ENCODE measurements around the gene RNF208. TPM values are rescaled to one million over a fixed set of nuclear protein-coding genes. Genes with fewer than 3 reads are reported as not detected.

The RNF208 gene
- total RNA-seq, 2 donors from 2014 or later, result 0.78 to 14.5 TPM

DNA sequence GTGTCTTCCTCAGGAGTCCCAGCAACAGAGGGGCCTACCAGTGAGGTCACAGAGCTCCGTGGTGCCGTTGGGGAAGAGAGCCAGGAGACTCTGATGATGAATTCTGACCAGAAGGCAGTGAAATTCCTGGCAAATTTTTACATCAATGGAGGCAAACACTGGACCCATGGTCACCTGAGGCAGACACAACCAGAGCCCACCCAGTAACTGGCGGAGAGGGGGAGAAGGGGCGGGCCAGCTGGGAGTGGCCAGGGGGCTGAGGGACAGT lies 29.1 kb upstream of the RNF208 start, which contains the start of gene STPG3:
STPG3 (plus strand) TSS at position 93 of the 268 bp plus-strand sequence; CDS start at position 94, 1 bp downstream.
- Histone ChIP-seq H3K4me3 (no peak within 1 kb of the TSS), H3K9me3 (no peaks in the 10 kb centered on the region), H3K4me1 (peaks cover 41% of the 10 kb centered on the region), H3K27ac (peak within 1 kb of the TSS in 2 of 4 donors; percentile 18 to 45), H3K36me3 (replicated peaks in 1 of 2; ENCODE audit: insufficient read depth in 1 of 2, low read depth in 2 of 2) (no peaks in the 10 kb centered on the region), H3K27me3 (no peaks in the 10 kb centered on the region)
- no peak for TF ChIP-seq POLR2A (IDR thresholded peaks at IDR 0.05)
- intact Hi-C loops (cut with DNase I), result no loop called here
- DNase-seq (no peak), ATAC-seq (no peak)
- WGBS, 2 donors, result 74 to 83% methylated on average over 4 of the region's 4 CpGs

DNA sequence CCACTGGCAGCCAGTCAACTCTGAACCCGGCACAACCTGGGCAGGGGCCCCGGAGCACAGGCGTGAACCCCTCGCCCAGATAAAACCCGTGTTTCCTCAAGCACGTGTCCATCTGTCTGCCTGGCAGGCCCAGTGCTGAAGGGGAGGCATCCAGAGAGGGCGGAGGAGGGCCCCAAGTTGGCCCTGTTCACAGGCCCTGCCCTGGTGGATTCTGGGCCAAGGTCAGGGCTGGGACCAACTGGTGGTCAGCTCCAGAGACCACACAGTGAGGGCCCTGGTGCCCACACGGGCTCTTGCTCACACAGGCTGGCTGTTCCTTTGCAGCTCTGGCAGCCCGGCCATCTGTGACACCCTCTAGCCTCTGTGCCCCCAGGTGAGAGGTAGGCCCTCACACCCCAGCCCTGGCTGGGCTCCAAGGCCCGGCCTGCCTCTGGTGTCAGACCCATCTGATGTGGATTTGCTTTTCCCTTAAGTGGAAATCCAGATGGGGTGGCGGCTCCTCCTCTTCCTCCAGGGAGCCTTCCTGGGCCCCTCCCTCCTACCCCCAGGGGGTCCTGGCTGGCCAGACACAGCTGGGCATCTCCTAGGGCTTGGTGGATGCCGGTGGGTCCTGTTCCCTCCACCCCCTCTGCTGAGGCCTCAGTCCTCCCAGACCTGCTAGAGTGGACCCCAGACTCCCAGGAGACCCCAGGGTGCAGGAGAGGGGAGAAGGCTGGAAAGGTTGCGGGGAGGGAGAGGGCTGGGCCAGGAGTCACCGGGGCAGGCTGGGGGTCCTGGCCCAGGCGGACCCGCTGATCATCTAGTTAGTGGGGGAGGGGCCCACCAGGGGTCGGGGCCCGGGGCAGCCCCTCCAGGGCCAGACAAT lies 28.5 kb upstream of the RNF208 start:
- peak overlapping the region in 2 of 4 donors; percentile 18 to 45 for H3K27ac ChIP-seq
- H3K4me3 ChIP-seq, result no peak overlapping the region
- TF ChIP-seq, protein P1, sequence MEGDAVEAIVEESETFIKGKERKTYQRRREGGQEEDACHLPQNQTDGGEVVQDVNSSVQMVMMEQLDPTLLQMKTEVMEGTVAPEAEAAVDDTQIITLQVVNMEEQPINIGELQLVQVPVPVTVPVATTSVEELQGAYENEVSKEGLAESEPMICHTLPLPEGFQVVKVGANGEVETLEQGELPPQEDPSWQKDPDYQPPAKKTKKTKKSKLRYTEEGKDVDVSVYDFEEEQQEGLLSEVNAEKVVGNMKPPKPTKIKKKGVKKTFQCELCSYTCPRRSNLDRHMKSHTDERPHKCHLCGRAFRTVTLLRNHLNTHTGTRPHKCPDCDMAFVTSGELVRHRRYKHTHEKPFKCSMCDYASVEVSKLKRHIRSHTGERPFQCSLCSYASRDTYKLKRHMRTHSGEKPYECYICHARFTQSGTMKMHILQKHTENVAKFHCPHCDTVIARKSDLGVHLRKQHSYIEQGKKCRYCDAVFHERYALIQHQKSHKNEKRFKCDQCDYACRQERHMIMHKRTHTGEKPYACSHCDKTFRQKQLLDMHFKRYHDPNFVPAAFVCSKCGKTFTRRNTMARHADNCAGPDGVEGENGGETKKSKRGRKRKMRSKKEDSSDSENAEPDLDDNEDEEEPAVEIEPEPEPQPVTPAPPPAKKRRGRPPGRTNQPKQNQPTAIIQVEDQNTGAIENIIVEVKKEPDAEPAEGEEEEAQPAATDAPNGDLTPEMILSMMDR (IDR thresholded peaks at IDR 0.05), result no peak
- no peak for TF ChIP-seq POLR2A (IDR thresholded peaks at IDR 0.05)
- ATAC-seq (no peak), DNase-seq (peak in 2 of 4 donors; percentile 47 to 54)
- WGBS, 2 donors, result 54 to 63% methylated on average over 7 to 16 of the region's 18 CpGs
- no peaks in the 10 kb centered on the region for H3K27me3 ChIP-seq
- peaks cover 37% of the 10 kb centered on the region for H3K4me1 ChIP-seq
- intact Hi-C loops (cut with DNase I), result no loop called here
- H3K9me3 ChIP-seq, result no peaks in the 10 kb centered on the region
- H3K36me3 ChIP-seq (replicated peaks in 1 of 2; ENCODE audit: insufficient read depth in 1 of 2, low read depth in 2 of 2), result no peaks in the 10 kb centered on the region

DNA sequence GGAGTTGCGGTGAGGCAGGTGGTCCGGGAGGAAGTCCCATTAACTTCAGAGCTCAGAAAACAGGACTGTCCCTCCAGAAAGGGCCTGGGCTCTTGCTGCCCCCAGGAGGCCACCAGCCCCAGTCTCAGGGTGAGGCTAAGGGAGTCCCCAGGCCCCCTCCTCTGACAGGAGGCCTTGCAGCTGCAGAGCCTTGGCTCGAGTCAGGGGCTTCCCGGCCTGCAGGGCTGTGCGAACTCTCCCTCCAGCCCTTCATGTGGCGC lies 25.8 kb upstream of the RNF208 start:
- Histone ChIP-seq H3K36me3 (replicated peaks in 1 of 2; ENCODE audit: insufficient read depth in 1 of 2, low read depth in 2 of 2) (no peaks in the 10 kb centered on the region), H3K4me1 (peaks cover 38% of the 10 kb centered on the region), H3K9me3 (no peaks in the 10 kb centered on the region), H3K4me3 (no peak overlapping the region), H3K27ac (no peak overlapping the region), H3K27me3 (no peaks in the 10 kb centered on the region)
- ATAC-seq (no peak), DNase-seq (no peak)
- 91 to 94% methylated on average over 6 of the region's 6 CpGs for WGBS, 2 donors
- intact Hi-C loops (cut with DNase I), result no loop called here
- TF ChIP-seq POLR2A (IDR thresholded peaks at IDR 0.05), result no peak
- TF ChIP-seq, protein P1 (IDR thresholded peaks at IDR 0.05), result no peak

DNA sequence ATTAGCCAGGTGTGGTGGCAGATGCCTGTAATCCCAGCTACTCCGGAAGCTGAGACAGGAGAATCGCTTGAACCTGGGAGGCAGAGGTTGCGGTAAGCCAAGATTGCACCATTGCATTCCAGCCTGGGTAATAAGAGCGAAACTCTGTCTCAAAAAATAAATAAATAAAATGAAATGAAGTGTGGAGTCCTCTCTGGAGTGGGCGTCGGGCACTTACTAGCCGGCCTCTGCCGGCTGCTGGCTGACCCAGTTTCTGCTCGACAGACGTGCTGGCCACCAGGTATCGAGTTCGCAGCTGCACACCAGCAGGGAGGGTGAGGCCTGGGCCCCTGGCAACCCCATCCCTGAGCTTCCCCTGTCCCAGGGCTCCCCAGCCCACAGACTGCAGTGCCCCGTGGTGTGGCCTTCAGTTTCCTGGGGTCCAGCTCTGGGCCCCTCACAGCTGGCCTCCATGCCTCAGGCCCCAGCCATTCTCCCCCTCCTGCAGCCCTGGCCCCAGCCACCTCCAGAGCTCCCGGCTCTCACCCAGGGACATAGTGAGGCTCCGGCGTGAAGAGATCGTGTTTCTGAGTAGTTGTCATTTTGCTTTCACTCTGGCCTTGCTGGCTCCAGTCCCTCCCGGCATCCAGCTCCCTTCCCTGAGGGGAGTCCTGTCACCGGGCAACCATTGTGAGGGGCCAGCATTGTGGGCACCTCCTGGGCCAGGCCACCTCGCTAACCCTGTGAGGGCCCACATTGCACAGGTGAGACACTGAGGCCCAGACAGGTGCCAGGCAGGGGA lies 25.3 kb upstream of the RNF208 start:
- WGBS, 2 donors, result 73 to 75% methylated on average over 19 to 20 of the region's 20 CpGs
- no peak for ATAC-seq

More for the DNA sequence above, 25.3 kb upstream of the RNF208 start:
- intact Hi-C loops (cut with DNase I), result no loop called here
- no peak overlapping the region for H3K27ac ChIP-seq
- no peak for DNase-seq
- H3K27me3 ChIP-seq, result no peaks in the 10 kb centered on the region
- H3K4me1 ChIP-seq, result peaks cover 43% of the 10 kb centered on the region
- no peaks in the 10 kb centered on the region for H3K36me3 ChIP-seq (replicated peaks in 1 of 2; ENCODE audit: insufficient read depth in 1 of 2, low read depth in 2 of 2)
- no peak overlapping the region for H3K4me3 ChIP-seq
- TF ChIP-seq, protein P1 (IDR thresholded peaks at IDR 0.05), result no peak
- TF ChIP-seq POLR2A (IDR thresholded peaks at IDR 0.05), result no peak
- H3K9me3 ChIP-seq, result no peaks in the 10 kb centered on the region

Measured in body of pancreas (tissue), 4 donors.